K562 (cell line): ENCODE results near the gene IMMP2L. TPM values are rescaled to one million over a fixed set of nuclear protein-coding genes. Genes with fewer than 3 reads are reported as not detected.
"Not testable (repeated sequence)": the region's sequence is repeated elsewhere in the genome, so short reads cannot be mapped to it uniquely, and the experiment has no call there.

Experiments used
- ATAC-seq: fragments of 200-7000 bp; cut with Tn5 transposase; 3 replicates; pipeline ENCODE4 v1.9.1; 2020; ENCODE audit warnings: moderate library complexity
- BruUV-seq: library from RNA; stranded (reverse); fragments of 400-500 nt; replicated peaks from 2 replicates; lab custom pipeline; 2021; lab: Mats Ljungman, UMichigan
- CTCF ChIA-PET: fragments of 300-600 bp; formaldehyde crosslinking; extraction: SDS; loops from one replicate; lab custom pipeline; 2021; ENCODE audit warnings: low intra/inter-chr PET ratio; lab: Yijun Ruan, JAX
- POLR2A ChIA-PET: fragments of 300-600, 350-650 bp; sonication (Branson Sonifier 250); formaldehyde crosslinking; extraction: SDS; loops from one replicate; lab custom pipeline; 2021; ENCODE audit warnings: antibody characterized with exemption, inconsistent platforms; lab: Yijun Ruan, JAX
- DNase-seq, 4 experiments: peaks; one replicate each; pipeline versions ENCODE4 v3.0.0 to v3.0.0-alpha.2; 2011 to 2018; ENCODE audit warnings: low spot score in 3 of 4, mixed read lengths in 3 of 4; ENCODE audit errors: extremely low read depth in 1 of 4
- FAIRE-seq: peaks from 2 replicates; lab custom pipeline; 2011; peaks lifted over from hg19 to GRCh38; lab: Jason Lieb, UNC
- H2AFZ ChIP-seq: 2 replicates; pipeline ENCODE4 v1.6.0; 2011; ENCODE audit warnings: low read depth, low read length, control low read depth, inconsistent platforms
- H3K27ac ChIP-seq: fragments of 200-600 bp; 3 replicates; pipeline ENCODE4 v1.8.0; 2011; ENCODE audit warnings: low read depth, mild to moderate bottlenecking, control low read depth, inconsistent platforms, low read length, moderate library complexity, mixed read lengths; ENCODE audit errors: extremely low read depth
- H3K27me3 ChIP-seq, 2 experiments: fragments of 300-600 bp in 1 of 2; 2 replicates in 1 of 2; 3 replicates in 1 of 2; pipeline versions ENCODE4 v1.6.0 to v1.8.0; 2011; ENCODE audit warnings: inconsistent platforms in 2 of 2, low read length in 2 of 2, mild to moderate bottlenecking in 1 of 2, mixed read lengths in 1 of 2, moderate library complexity in 1 of 2; ENCODE audit not compliant: control insufficient read depth in 2 of 2, insufficient read depth in 2 of 2
- H3K36me3 ChIP-seq: fragments of 300-600 bp; 3 replicates; pipeline ENCODE4 v1.8.0; 2011; ENCODE audit warnings: mild to moderate bottlenecking, low read length, inconsistent platforms; ENCODE audit not compliant: control insufficient read depth, insufficient read depth
- H3K4me1 ChIP-seq, 2 experiments: fragments of 200-600 bp in 1 of 2; replicated peaks in 1 of 2; 2 replicates in 1 of 2; 3 replicates in 1 of 2; pipeline versions ENCODE4 v1.5.1 to v1.8.0; 2011; ENCODE audit warnings: inconsistent platforms in 2 of 2, low read length in 2 of 2, mild to moderate bottlenecking in 1 of 2, mixed read lengths in 1 of 2, moderate library complexity in 1 of 2; ENCODE audit not compliant: control insufficient read depth in 2 of 2, insufficient read depth in 2 of 2
- H3K4me2 ChIP-seq: 2 replicates; pipeline ENCODE4 v1.6.1; 2011; ENCODE audit warnings: low read length, control low read depth, inconsistent platforms, mixed read lengths; ENCODE audit not compliant: insufficient read depth
- H3K4me3 ChIP-seq: fragments of 200-600 bp; sonication (generic), shearing (Covaris generic); 2 replicates; pipeline ENCODE4 v1.5.1; 2016; ENCODE audit warnings: control low read depth, inconsistent platforms
- H3K79me2 ChIP-seq: fragments of 200-600 bp; 3 replicates; pipeline ENCODE4 v1.8.0; 2011; ENCODE audit warnings: low read length, inconsistent platforms; ENCODE audit not compliant: control insufficient read depth, insufficient read depth
- H3K9ac ChIP-seq, 2 experiments: 2 replicates each; pipeline versions ENCODE4 v1.6.0 to v1.6.1; 2011; ENCODE audit warnings: low read depth in 2 of 2, low read length in 2 of 2, control low read depth in 1 of 2, inconsistent platforms in 1 of 2, mild to moderate bottlenecking in 1 of 2, mixed read lengths in 1 of 2; ENCODE audit not compliant: insufficient read depth in 1 of 2
- H3K9me1 ChIP-seq: one replicate; pipeline ENCODE4 v1.6.0; 2011; ENCODE audit warnings: inconsistent platforms, mild to moderate bottlenecking, low read length, moderate library complexity; ENCODE audit not compliant: control insufficient read depth, insufficient read depth
- H3K9me3 ChIP-seq: replicated peaks from 2 replicates; pipeline ENCODE4 v1.5.1; 2011; ENCODE audit warnings: low read depth, low read length, inconsistent platforms; ENCODE audit not compliant: control insufficient read depth, insufficient read depth
- H4K20me1 ChIP-seq: replicated peaks from 2 replicates; pipeline ENCODE4 v1.6.1; 2011; ENCODE audit warnings: low read length, inconsistent platforms, mixed read lengths; ENCODE audit not compliant: control insufficient read depth, insufficient read depth
- AFF1 ChIP-seq, 2 experiments: fragments of 450-650 bp; IDR thresholded peaks; 2 replicates each; pipeline ENCODE4 v1.6.1; 2018; ENCODE audit warnings: mild to moderate bottlenecking in 2 of 2, low read depth in 1 of 2; ENCODE audit not compliant: partially characterized antibody in 2 of 2
- GTF2B ChIP-seq: IDR thresholded peaks from 2 replicates; pipeline ENCODE4 v1.6.1; 2011; ENCODE audit not compliant: insufficient read length; ENCODE audit errors: extremely low read depth
- MED1 ChIP-seq: sonication (generic); formaldehyde crosslinking; IDR thresholded peaks from 2 replicates; pipeline ENCODE4 v1.8.1; 2023; ENCODE audit warnings: missing genetic modification reagents, borderline replicate concordance
- PHF8 ChIP-seq: fragments of 200-600 bp; sonication (generic); IDR thresholded peaks from 2 replicates; pipeline ENCODE4 v1.6.1; 2012; ENCODE audit warnings: mixed run types, mild to moderate bottlenecking, inconsistent platforms, low read length, moderate library complexity, borderline replicate concordance
- TRIM24 ChIP-seq, 2 experiments: fragments of 450-650 bp; IDR thresholded peaks; 2 replicates each; pipeline ENCODE4 v1.6.1; 2016
- WGBS: fragments of 100-300 bp; shearing (Covaris generic); methylation state at CpG from one replicate; pipeline ENCODE4 v1.1.6; 2016; ENCODE audit warnings: low coverage, mixed read lengths; ENCODE audit not compliant: insufficient coverage; ENCODE audit errors: missing lambda C conversion rate; 5-methylcytosine and 5-hydroxymethylcytosine counted together
- in situ Hi-C: fragments of 300-500 bp; cut with MboI; formaldehyde crosslinking; loops from 4 replicates; pipeline ENCODE4 v1.15.0; 2018; ENCODE audit warnings: inconsistent platforms, mixed read lengths
- intact Hi-C: fragments of 100-400 bp; cut with micrococcal nuclease; formaldehyde crosslinking; loops from 2 replicates; pipeline ENCODE4 v1.14.2; 2022
- polyA plus RNA-seq, 8 experiments: library from polyadenylated mRNA; depleted of rRNA in 4 of 8; stranded (reverse) in 5 of 8; unstranded in 3 of 8; fragments of >200 nt; fragmentation: Nextera tagmentation in 2 of 8; fragmentation: Illumina TruSeq in 1 of 8; extraction: Ambion mirVana in 2 of 8; extraction: Trizol in 1 of 8; gene quantifications; 2 replicates each; pipeline versions ENCODE4 v1.2.1 to v1.2.3, GENCODE V29; 2011 to 2014; ENCODE audit warnings: inconsistent platforms in 1 of 8, missing spikeins in 1 of 8
- total RNA-seq, 7 experiments: library from RNA; depleted of rRNA in 6 of 7; stranded (reverse); fragments of >200 nt in 6 of 7; fragmentation: Illumina TruSeq in 2 of 7; extraction: Trizol in 2 of 7; gene quantifications; 2 replicates each; pipeline versions ENCODE4 v1.2.1 to v1.2.3, GENCODE V29; 2011 to 2021; ENCODE audit warnings: low replicate concordance in 1 of 7

Gene IMMP2L
- total and polyA plus RNA-seq, 9 of the 15 experiments (the other 6 are each of a cell fraction or from before 2014, with no cell fraction given), result 29.7 to 116 (median 53.0) TPM

- Histone ChIP-seq H3K9me3 (no peaks in the 10 kb centered on the region), H3K9ac (no peak overlapping the region), H3K4me2 (no peak overlapping the region), H3K36me3 (no peaks in the 10 kb centered on the region), H3K27me3 (no peaks in the 10 kb centered on the region), H2AFZ (no peak overlapping the region), H3K27ac (no peak overlapping the region), H3K4me1 (peaks cover 0 to 4% of the 10 kb centered on the region in 2 experiments; a peak in 3 of 5 replicates), H3K4me3 (no peak overlapping the region), H3K79me2 (peaks cover 15% of the 10 kb centered on the region; the same call in 2 of the 3 replicates), H4K20me1 (no peaks in the 10 kb centered on the region), H3K9me1 (no peaks in the 10 kb centered on the region)
- 32% methylated on average over 1 of the region's 1 CpG for WGBS
- BruUV-seq, result no TSS peak
- FAIRE-seq, result no peak
- POLR2A ChIA-PET, result interaction anchor here (0.6 kb wide), 1 partner anchor 1253 kb away, joined by 3 read pairs; no protein-coding TSS in a partner anchor
- no peak for DNase-seq
- intact Hi-C loops (no loop called here), in situ Hi-C loops (no loop called here)
- CTCF ChIA-PET, result no interaction called here
- no peak for TF ChIP-seq GTF2B
- no peak for TF ChIP-seq MED1 (CRISPR knock-in tag)
- no peak for TF ChIP-seq PHF8
- ATAC-seq, result no peak
Measured at GRCh38 chr7:111290419-111290818, 271.9 kb downstream of the IMMP2L start.

GRCh38 chr7:111288441-111288840 is 273.9 kb downstream of the IMMP2L start:
- H3K27me3 ChIP-seq, DNase-seq, ATAC-seq, H4K20me1 ChIP-seq, POLR2A ChIA-PET, H3K9ac ChIP-seq, FAIRE-seq, H3K27ac ChIP-seq, H2AFZ ChIP-seq, H3K9me1 ChIP-seq, H3K79me2 ChIP-seq, in situ Hi-C loops, CTCF ChIA-PET, H3K9me3 ChIP-seq, BruUV-seq, H3K4me2 ChIP-seq, H3K36me3 ChIP-seq, H3K4me3 ChIP-seq, intact Hi-C loops, H3K4me1 ChIP-seq: not testable (repeated sequence)
- TF ChIP-seq AFF1 (IDR thresholded peaks at IDR 0.05; ENCODE audit: low read depth in 1 of 2, partially characterized antibody in 2 of 2), result peak in 1 of 2 experiments; percentile 99
- TF ChIP-seq TRIM24 (IDR thresholded peaks at IDR 0.05), result 0 out of 4 replicates have a peak, but pooled peaks of 1 of the 2 experiments have one; percentile 36
- WGBS, result 70% methylated on average over 3 of the region's 3 CpGs
